ENCODE results near the gene SAC3D1.

DNA sequence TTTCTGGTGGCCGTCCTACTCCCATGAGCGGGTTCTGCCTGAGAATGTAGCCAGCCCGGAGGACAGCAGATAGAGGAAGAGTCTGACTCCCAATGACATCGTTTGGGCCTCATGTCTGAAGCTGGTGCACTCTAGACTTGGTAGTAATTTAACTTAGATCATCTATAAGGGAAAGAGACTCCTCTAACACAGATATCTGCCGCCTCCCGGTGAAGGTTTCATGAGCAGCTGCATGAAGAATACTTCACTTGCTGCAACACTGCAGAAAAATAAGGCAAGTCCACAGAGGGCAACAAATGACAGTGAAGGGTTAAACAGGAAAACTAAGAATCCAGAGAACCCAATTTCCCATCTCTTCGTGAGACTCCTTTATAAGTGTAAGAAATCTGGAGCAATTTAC, 33.0 kb upstream of the SAC3D1 start:
- no peak for TF ChIP-seq EZH2phosphoT487 (IDR thresholded peaks at IDR 0.05; ENCODE audit: borderline replicate concordance, low read length)
- TF ChIP-seq, protein P1, sequence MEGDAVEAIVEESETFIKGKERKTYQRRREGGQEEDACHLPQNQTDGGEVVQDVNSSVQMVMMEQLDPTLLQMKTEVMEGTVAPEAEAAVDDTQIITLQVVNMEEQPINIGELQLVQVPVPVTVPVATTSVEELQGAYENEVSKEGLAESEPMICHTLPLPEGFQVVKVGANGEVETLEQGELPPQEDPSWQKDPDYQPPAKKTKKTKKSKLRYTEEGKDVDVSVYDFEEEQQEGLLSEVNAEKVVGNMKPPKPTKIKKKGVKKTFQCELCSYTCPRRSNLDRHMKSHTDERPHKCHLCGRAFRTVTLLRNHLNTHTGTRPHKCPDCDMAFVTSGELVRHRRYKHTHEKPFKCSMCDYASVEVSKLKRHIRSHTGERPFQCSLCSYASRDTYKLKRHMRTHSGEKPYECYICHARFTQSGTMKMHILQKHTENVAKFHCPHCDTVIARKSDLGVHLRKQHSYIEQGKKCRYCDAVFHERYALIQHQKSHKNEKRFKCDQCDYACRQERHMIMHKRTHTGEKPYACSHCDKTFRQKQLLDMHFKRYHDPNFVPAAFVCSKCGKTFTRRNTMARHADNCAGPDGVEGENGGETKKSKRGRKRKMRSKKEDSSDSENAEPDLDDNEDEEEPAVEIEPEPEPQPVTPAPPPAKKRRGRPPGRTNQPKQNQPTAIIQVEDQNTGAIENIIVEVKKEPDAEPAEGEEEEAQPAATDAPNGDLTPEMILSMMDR (conservative IDR thresholded peaks at IDR 0.05; ENCODE audit: low read depth, low read length), result no peak
